ENCODE results near the gene KAT2B. TPM values are rescaled to one million over a fixed set of nuclear protein-coding genes. Genes with fewer than 3 reads are reported as not detected.
A peak's percentile ranks its signal among the peaks of the same experiment; 100 is the strongest.
"Not testable (repeated sequence)": the region's sequence is repeated elsewhere in the genome, so short reads cannot be mapped to it uniquely, and the experiment has no call there.

KAT2B gene
- 10 to 100 TPM; 20.9 to 29.7 (median 23.7) TPM for polyA plus RNA-seq (ENCODE audit: insufficient read length in 4 of 4)

- DNase-seq (ENCODE audit: low read depth in 4 of 4, low spot score in 3 of 4) = peak in 3 of 4 donors; percentile 69 to 78 (median 71)
These were observed at the start of gene KAT2B for GRCh38 chr3:20039765-20040547. TSS of gene KAT2B (plus strand) at chr3:20040446. CDS start at chr3:20040478, 32 bp downstream.

DNA sequence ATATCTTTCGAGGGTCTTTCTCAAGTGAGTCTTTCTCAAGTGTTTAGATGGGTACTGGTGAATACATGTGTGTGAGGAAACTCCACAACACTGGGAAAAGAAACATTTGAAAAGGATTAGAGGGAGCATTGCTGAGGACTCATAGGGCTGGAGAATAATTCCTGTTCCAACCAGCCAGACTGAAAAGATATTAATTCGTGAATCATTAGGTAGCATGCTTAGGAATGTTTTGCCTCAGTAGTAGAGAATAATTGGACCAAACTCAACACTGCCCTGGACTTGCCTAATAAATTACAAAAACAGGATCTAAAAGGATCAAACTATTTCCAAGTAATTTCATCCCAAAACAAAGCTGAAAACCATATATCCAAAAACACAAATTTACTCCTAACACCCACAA is 45.5 kb upstream of the KAT2B start:
- no peak for DNase-seq (ENCODE audit: low read depth in 4 of 4, low spot score in 3 of 4)

- DNase-seq (ENCODE audit: low read depth in 4 of 4, low spot score in 3 of 4) = no peak
These were observed 42.7 kb upstream of the KAT2B start for GRCh38 chr3:19997502-19997901.

GRCh38 chr3:20001932-20002331 is 38.3 kb upstream of the KAT2B start:
- no peak for DNase-seq (ENCODE audit: low read depth in 4 of 4, low spot score in 3 of 4)

DNA sequence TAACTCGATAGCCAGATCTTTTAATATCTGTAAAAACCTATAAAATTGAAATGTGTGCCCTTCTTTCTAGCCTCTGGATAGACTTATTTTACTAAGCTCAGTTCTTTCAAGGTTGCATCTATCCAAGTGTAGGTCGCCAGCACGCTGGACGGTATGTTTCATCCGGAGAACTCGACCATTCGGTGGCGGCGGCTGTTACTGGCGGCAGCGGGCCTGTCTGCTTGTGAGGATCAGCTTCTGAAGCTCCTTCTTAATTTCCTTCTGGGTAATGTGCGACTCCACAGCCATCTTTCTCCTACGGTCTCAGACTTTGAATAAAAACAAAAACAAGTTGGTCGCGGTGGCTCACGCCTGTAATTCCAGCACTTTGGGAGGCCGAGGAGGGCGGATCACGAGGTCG is 32.3 kb upstream of the KAT2B start:
- no peak for DNase-seq (ENCODE audit: low read depth in 4 of 4, low spot score in 3 of 4)

DNA sequence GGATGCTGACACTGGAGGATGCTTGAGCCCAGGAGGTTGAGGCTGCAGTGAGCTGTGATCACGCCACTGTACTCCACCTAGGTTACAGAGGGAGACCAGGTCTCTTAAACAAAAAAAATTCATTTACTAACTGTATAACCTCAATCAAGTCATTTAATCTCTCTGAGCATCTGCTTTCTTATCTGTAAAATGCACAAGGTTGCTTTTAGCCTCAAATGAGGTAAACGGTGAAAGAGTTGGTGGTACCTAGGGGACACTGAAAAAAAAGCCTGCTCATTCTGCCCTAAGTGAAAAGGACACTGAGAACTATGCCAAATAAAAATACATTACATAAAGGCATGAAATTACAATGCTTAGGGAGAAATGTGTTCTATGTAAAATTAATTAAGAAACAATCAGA is 31.6 kb upstream of the KAT2B start:
- DNase-seq (ENCODE audit: low read depth in 4 of 4, low spot score in 3 of 4) = no peak

DNA sequence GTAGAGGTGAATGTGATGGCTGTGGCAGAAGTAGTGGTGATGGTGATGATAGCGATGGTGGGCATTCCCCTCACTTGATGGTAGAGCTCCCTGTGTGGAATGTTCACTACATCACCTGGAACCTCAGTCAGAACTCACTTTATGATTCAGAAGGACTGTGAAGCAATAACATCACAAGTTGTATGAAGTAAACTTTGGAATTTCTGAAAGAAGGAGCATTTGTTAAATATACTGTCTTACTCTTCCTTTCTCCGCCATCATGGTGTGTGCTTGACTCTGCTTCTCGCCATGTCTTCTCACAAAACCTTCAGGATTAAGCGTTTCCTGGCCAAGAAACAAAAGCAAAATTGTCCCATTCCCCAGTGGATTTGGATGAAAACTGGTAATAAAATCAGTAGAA is 28.1 kb upstream of the KAT2B start, which contains the start of gene PP2D1:
PP2D1 (minus strand) TSS at position 101 of the 400 bp plus-strand sequence. CDS start 192 bp downstream, outside the sequence.
- no peak for DNase-seq (ENCODE audit: low read depth in 4 of 4, low spot score in 3 of 4)

- no peak for DNase-seq (ENCODE audit: low read depth in 4 of 4, low spot score in 3 of 4)
These were observed 26.9 kb upstream of the KAT2B start for GRCh38 chr3:20013396-20013795.

- DNase-seq (ENCODE audit: low read depth in 4 of 4, low spot score in 3 of 4) = no peak
These were observed 24.7 kb upstream of the KAT2B start for GRCh38 chr3:20015525-20015924.

DNA sequence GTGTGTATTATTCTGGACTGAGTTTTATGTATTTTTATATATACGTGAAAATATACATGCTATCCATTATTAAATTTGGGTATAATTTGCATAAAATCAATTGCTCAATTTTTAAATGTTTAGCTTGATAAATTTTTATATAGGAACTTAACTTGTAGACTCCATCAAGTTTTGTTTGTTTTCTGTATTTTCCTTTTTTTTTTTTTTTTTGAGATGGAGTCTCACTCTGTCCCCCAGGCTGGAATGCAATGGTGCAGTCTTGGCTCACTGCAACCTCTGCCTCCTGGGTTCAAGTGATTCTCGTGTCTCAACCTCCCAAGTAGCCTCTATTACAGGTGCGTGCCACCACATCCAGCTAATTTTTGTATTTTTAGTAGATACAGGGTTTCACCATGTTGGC is 24.2 kb upstream of the KAT2B start:
- not testable (repeated sequence) for DNase-seq (ENCODE audit: low read depth in 4 of 4, low spot score in 3 of 4)

GRCh38 chr3:20022954-20023622 is 17.2 kb upstream of the KAT2B start:
- DNase-seq (ENCODE audit: low read depth in 4 of 4, low spot score in 3 of 4) = no peak

GRCh38 chr3:20023623-20024405 is 16.4 kb upstream of the KAT2B start:
- no peak for DNase-seq (ENCODE audit: low read depth in 4 of 4, low spot score in 3 of 4)

DNA sequence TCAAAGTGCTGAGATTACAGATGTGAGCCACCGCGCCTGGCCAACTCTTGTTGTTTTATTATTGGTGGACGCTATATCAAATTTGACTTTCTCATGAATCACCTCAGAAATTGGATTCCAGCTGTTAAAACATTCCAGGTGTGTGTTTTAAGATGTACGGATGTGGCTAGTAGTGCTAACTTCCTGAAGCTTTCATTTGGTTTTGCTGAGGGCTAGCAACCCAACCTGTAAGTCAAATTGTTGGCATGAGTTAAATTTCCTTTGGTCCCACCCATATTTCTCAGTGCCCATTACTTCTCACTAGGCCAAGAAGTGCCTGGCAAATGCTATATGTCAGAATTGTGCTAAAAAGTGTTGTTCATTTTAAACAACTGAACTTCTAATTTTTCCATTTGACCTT is 13.1 kb upstream of the KAT2B start:
- no peak for DNase-seq (ENCODE audit: low read depth in 4 of 4, low spot score in 3 of 4)

- DNase-seq (ENCODE audit: low read depth in 4 of 4, low spot score in 3 of 4) = no peak
These were observed 11.3 kb upstream of the KAT2B start for GRCh38 chr3:20028905-20029331.

DNA sequence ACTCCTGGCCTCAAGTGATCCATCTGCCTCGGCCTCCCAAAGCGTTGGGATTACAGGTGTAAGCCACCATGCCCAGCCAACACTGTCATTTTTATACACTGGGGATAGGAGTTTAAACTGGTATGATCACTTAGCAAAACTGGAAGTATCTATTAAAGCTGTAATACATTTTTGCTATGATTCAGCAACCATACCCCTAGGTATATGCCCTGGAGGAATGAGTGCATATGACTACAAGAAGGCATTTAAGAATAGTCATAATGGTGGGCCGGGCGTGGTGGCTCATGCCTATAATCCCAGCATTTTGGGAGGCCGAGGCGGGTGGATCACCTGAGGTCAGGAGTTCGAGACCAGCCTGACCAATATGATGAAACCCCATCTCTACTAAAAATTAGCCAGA is 8.3 kb upstream of the KAT2B start:
- not testable (repeated sequence) for DNase-seq (ENCODE audit: low read depth in 4 of 4, low spot score in 3 of 4)

GRCh38 chr3:20035019-20035418 is 5.2 kb upstream of the KAT2B start:
- no peak for DNase-seq (ENCODE audit: low read depth in 4 of 4, low spot score in 3 of 4)

DNA sequence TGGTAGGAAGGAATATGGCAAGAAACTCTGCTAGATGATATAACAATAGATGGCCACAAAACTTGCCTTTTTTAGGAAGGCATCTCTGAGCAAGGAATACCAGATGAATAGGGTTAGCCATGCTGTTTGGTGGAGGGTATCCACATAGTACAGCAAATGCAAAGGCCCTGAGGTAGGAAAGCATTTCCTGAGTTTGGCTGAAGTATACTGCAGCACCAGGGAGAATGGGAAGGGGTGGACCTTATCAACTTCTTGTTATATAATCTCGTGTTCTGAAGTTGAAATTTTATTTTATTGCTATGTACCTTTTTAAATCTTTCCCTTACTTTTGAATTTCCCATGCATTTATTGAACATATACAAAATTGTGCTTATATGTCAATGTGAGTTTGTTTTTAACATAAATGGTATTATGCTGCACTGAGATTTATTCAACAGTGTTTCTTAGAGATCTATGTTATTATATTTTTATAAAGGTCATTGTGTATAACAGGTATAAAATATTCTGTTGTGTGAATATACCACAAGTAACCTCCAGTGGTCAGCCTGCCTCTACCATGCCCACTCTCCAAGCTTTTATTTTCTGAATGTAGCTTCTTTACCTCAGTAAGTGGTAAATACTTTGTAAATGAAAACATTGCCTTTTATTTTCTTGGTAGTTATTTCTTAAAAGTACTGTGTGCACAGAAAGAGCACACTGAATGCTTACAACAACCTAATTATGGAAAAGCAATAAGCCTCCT is 2.8 kb upstream of the KAT2B start:
- no peak for DNase-seq (ENCODE audit: low read depth in 4 of 4, low spot score in 3 of 4)

- no peak for DNase-seq (ENCODE audit: low read depth in 4 of 4, low spot score in 3 of 4)
These were observed 1.4 kb upstream of the KAT2B start for GRCh38 chr3:20038699-20039465.

- no peak for DNase-seq (ENCODE audit: low read depth in 4 of 4, low spot score in 3 of 4)
These were observed 831 bp upstream of the KAT2B start for GRCh38 chr3:20039466-20039764.
